ENCODE results near the gene DGKG. TPM values are rescaled to one million over a fixed set of nuclear protein-coding genes. Genes with fewer than 3 reads are reported as not detected.

Gene DGKG
- total RNA-seq, 1 experiment from 2014 or later, result 45.2 TPM

DNA sequence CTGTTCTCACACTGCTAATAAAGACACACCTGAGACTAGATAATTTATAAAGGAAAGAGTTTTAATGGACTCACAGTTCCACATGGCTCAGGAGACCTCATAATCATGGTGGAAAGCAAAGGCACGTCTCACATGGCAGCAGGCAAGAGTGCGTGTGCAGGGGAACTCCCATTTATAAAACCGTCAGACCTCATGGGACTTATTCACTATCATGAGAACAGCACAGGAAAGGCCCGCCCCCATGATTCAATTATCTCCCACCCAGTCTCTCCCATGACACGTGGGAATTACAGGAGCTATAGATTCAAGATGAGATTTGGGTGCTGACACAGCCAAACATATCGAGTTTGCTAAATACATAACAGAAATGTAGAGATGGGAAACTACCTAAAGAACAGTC lies 39.5 kb upstream of the DGKG start:
- DNase-seq (ENCODE audit: low spot score), result no peak
- no peaks in the 10 kb centered on the region for H3K4me1 ChIP-seq (ENCODE audit: insufficient read depth, low read length, poor library complexity, severe bottlenecking)
- BruUV-seq (replicated peaks), result no TSS peak
- TF ChIP-seq, protein P1, sequence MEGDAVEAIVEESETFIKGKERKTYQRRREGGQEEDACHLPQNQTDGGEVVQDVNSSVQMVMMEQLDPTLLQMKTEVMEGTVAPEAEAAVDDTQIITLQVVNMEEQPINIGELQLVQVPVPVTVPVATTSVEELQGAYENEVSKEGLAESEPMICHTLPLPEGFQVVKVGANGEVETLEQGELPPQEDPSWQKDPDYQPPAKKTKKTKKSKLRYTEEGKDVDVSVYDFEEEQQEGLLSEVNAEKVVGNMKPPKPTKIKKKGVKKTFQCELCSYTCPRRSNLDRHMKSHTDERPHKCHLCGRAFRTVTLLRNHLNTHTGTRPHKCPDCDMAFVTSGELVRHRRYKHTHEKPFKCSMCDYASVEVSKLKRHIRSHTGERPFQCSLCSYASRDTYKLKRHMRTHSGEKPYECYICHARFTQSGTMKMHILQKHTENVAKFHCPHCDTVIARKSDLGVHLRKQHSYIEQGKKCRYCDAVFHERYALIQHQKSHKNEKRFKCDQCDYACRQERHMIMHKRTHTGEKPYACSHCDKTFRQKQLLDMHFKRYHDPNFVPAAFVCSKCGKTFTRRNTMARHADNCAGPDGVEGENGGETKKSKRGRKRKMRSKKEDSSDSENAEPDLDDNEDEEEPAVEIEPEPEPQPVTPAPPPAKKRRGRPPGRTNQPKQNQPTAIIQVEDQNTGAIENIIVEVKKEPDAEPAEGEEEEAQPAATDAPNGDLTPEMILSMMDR (conservative IDR thresholded peaks at IDR 0.05; ENCODE audit: low read depth, low read length), result no peak
- TF ChIP-seq EZH2 (IDR thresholded peaks at IDR 0.05; ENCODE audit: borderline replicate concordance, low read depth, low read length, poor library complexity, severe bottlenecking), result no peak
- intact Hi-C loops (cut with micrococcal nuclease; ENCODE audit: unreplicated experiment), result no loop called here
- CTCF ChIA-PET, result no interaction called here
- no peak overlapping the region for H3K4me3 ChIP-seq (ENCODE audit: low read depth, low read length, poor library complexity, severe bottlenecking)
- POLR2A ChIA-PET (ENCODE audit: low non-redundant PET), result no interaction called here
- no peak overlapping the region for H3K27ac ChIP-seq (ENCODE audit: low read depth, low read length, poor library complexity, severe bottlenecking)
- H3K36me3 ChIP-seq (ENCODE audit: insufficient read depth, low read length, poor library complexity, severe bottlenecking), result no peaks in the 10 kb centered on the region
- no peaks in the 10 kb centered on the region for H3K9me3 ChIP-seq (ENCODE audit: low read depth, low read length, poor library complexity, severe bottlenecking)
- H3K27me3 ChIP-seq (replicated peaks; ENCODE audit: insufficient read depth, low read depth, low read length, poor library complexity), result no peaks in the 10 kb centered on the region

DNA sequence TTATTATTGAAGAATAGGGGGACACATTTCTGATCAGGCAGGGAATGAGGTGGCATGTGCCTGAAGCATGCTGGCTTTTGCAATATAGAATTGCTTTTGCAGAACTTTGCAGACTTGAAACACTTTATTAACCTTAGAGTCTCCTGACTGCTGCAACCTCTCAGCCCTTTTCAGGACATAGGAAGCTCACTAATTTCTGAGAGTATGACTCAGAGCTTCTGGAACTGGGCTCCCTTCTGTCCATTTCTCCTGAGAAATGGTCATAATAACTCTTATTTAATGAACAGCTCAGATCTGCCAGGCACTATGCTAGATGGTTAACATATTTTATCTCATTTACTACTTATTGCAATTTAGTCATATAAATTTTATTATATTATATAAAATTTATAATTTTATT lies 38.6 kb upstream of the DGKG start:
- intact Hi-C loops (cut with micrococcal nuclease; ENCODE audit: unreplicated experiment), result no loop called here
- no TSS peak for BruUV-seq (replicated peaks)

DNA sequence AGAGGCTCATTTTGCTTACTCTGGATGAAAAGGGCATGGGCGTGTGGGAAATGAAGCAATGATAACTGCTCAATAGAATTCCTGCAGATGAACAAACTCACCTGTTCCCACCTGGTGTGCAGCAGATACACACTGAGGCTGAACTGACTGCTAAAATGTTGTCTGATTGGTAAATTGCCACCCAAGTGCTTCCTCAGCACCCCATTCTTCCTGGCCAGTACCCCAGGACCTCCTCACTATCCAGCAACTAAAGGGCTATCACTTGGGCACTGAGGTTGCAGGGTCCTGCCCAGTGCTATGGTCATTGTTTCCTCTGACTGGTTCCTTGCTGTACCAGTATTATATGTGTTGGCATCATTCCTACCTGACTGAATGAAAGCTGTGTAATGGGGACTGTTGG lies 38.0 kb upstream of the DGKG start:
- no TSS peak for BruUV-seq (replicated peaks)
- no peaks in the 10 kb centered on the region for H3K9me3 ChIP-seq (ENCODE audit: low read depth, low read length, poor library complexity, severe bottlenecking)
- H3K36me3 ChIP-seq (ENCODE audit: insufficient read depth, low read length, poor library complexity, severe bottlenecking), result no peaks in the 10 kb centered on the region
- no peak for DNase-seq (ENCODE audit: low spot score)
- H3K27ac ChIP-seq (ENCODE audit: low read depth, low read length, poor library complexity, severe bottlenecking), result no peak overlapping the region
- CTCF ChIA-PET, result interaction anchor here (0.6 kb wide), 1 partner anchor 13 kb away, joined by 4 read pairs; no protein-coding TSS in a partner anchor
- H3K4me3 ChIP-seq (ENCODE audit: low read depth, low read length, poor library complexity, severe bottlenecking), result no peak overlapping the region
- intact Hi-C loops (cut with micrococcal nuclease; ENCODE audit: unreplicated experiment), result no loop called here
- H3K4me1 ChIP-seq (ENCODE audit: insufficient read depth, low read length, poor library complexity, severe bottlenecking), result no peaks in the 10 kb centered on the region
- H3K27me3 ChIP-seq (replicated peaks; ENCODE audit: insufficient read depth, low read depth, low read length, poor library complexity), result peaks cover under 1% of the 10 kb centered on the region
- POLR2A ChIA-PET (ENCODE audit: low non-redundant PET), result no interaction called here
- TF ChIP-seq, protein P1 (conservative IDR thresholded peaks at IDR 0.05; ENCODE audit: low read depth, low read length), result no peak
- no peak for TF ChIP-seq EZH2 (IDR thresholded peaks at IDR 0.05; ENCODE audit: borderline replicate concordance, low read depth, low read length, poor library complexity, severe bottlenecking)

More for the DNA sequence above, 38.6 kb upstream of the DGKG start:
- H3K27ac ChIP-seq (ENCODE audit: low read depth, low read length, poor library complexity, severe bottlenecking), result no peak overlapping the region
- H3K36me3 ChIP-seq (ENCODE audit: insufficient read depth, low read length, poor library complexity, severe bottlenecking), result no peaks in the 10 kb centered on the region
- H3K27me3 ChIP-seq (replicated peaks; ENCODE audit: insufficient read depth, low read depth, low read length, poor library complexity), result no peaks in the 10 kb centered on the region
- H3K4me1 ChIP-seq (ENCODE audit: insufficient read depth, low read length, poor library complexity, severe bottlenecking), result no peaks in the 10 kb centered on the region
- TF ChIP-seq, protein P1 (conservative IDR thresholded peaks at IDR 0.05; ENCODE audit: low read depth, low read length), result no peak
- TF ChIP-seq EZH2 (IDR thresholded peaks at IDR 0.05; ENCODE audit: borderline replicate concordance, low read depth, low read length, poor library complexity, severe bottlenecking), result no peak
- no peaks in the 10 kb centered on the region for H3K9me3 ChIP-seq (ENCODE audit: low read depth, low read length, poor library complexity, severe bottlenecking)
- H3K4me3 ChIP-seq (ENCODE audit: low read depth, low read length, poor library complexity, severe bottlenecking), result no peak overlapping the region
- ChIA-PET POLR2A (ENCODE audit: low non-redundant PET) (no interaction called here), CTCF (interaction anchor here (0.6 kb wide), 1 partner anchor 13 kb away, joined by 4 read pairs; no protein-coding TSS in a partner anchor)
- no peak for DNase-seq (ENCODE audit: low spot score)

Data from A673 (cell line).